HepG2 (cell line): Measurements from ENCODE around the gene ARHGEF26.

Experiments used
- NFIB ChIP-seq: sonication (generic); formaldehyde crosslinking; IDR thresholded peaks from 2 replicates; pipeline ENCODE4 v1.9.0; 2021; ENCODE audit warnings: missing genetic modification reagents, mild to moderate bottlenecking, borderline replicate concordance
- ZNF703 ChIP-seq: sonication (generic); formaldehyde crosslinking; IDR thresholded peaks from 2 replicates; pipeline ENCODE4 v1.5.1; 2020; ENCODE audit warnings: missing genetic modification reagents, mild to moderate bottlenecking, moderate library complexity, borderline replicate concordance
- TF ChIP-seq, protein P1 (sequence below): sonication (generic); formaldehyde crosslinking; IDR thresholded peaks from 2 replicates; pipeline ENCODE4 v1.5.0; 2020; ENCODE audit warnings: mild to moderate bottlenecking, missing genetic modification reagents, moderate library complexity

DNA sequence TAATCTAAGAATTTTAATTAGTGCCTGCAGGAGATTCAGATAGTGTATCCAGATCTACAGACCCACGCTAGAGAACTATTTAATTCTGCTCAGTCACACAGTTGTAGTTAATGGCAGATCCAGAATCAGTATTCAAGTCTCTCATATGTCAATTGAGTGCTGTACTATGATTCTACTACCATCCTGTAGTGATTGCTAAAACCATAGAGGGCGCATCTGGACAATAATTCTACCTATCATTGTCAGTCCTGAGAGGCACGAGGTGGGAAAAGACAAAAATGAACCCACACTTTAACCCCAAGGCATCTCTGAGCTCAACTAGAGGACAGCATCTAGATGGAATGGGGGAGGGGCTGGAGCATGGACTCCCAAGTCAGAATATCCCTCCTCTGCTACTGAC, 180.4 kb downstream of the ARHGEF26 start:
- no peak for TF ChIP-seq NFIB (CRISPR knock-in tag)
- TF ChIP-seq, protein P1, sequence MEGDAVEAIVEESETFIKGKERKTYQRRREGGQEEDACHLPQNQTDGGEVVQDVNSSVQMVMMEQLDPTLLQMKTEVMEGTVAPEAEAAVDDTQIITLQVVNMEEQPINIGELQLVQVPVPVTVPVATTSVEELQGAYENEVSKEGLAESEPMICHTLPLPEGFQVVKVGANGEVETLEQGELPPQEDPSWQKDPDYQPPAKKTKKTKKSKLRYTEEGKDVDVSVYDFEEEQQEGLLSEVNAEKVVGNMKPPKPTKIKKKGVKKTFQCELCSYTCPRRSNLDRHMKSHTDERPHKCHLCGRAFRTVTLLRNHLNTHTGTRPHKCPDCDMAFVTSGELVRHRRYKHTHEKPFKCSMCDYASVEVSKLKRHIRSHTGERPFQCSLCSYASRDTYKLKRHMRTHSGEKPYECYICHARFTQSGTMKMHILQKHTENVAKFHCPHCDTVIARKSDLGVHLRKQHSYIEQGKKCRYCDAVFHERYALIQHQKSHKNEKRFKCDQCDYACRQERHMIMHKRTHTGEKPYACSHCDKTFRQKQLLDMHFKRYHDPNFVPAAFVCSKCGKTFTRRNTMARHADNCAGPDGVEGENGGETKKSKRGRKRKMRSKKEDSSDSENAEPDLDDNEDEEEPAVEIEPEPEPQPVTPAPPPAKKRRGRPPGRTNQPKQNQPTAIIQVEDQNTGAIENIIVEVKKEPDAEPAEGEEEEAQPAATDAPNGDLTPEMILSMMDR (CRISPR knock-in tag) = 0 out of 2 replicates have a peak, but pooled peaks have one; percentile 8
- TF ChIP-seq ZNF703 (CRISPR knock-in tag) = no peak
